Transverse colon (tissue), 4 donors: Measurements from ENCODE around the gene ALPP. TPM values are rescaled to one million over a fixed set of nuclear protein-coding genes. Genes with fewer than 3 reads are reported as not detected.
"Not testable (repeated sequence)": the region's sequence is repeated elsewhere in the genome, so short reads cannot be mapped to it uniquely, and the experiment has no call there.

Source experiments
- DNase-seq: peaks from one replicate; pipeline ENCODE4 v3.0.0-alpha.2; 2019
- H3K27ac ChIP-seq, 4 donors: fragments of 200-600 bp; sonication (generic); 2 replicates each; pipeline ENCODE4 v1.5.1; 2016 to 2018; ENCODE audit warnings: inconsistent platforms in 4 of 4
- H3K27me3 ChIP-seq: fragments of 200-600 bp; sonication (generic); 2 replicates; pipeline ENCODE4 v1.5.1; 2017; ENCODE audit warnings: inconsistent platforms
- H3K36me3 ChIP-seq, 4 donors: fragments of 200-600 bp; sonication (generic); 2 replicates each; pipeline ENCODE4 v1.5.1; 2017 to 2019; ENCODE audit warnings: inconsistent platforms in 4 of 4
- H3K4me1 ChIP-seq, 4 donors: fragments of 200-600 bp; sonication (generic); 2 replicates each; pipeline ENCODE4 v1.5.1; 2017 to 2020; ENCODE audit warnings: inconsistent platforms in 4 of 4
- H3K4me3 ChIP-seq, 4 donors: fragments of 200-600 bp; sonication (generic); 1 replicate in 1 of 4; 2 replicates in 3 of 4; pipeline versions ENCODE4 v1.5.1 to v1.6.1; 2017 to 2019; ENCODE audit warnings: inconsistent platforms in 4 of 4
- H3K9me3 ChIP-seq, 2 donors: fragments of 200-600 bp; sonication (generic); 2 replicates each; pipeline ENCODE4 v1.5.1; 2017 to 2019; ENCODE audit warnings: inconsistent platforms in 2 of 2
- CTCF ChIP-seq, 5 experiments: fragments of 200-600 bp in 3 of 5; fragments of 450-650 bp in 2 of 5; sonication (generic) in 3 of 5; IDR thresholded peaks; 1 replicate in 2 of 5; 2 replicates in 3 of 5; pipeline ENCODE4 v1.5.1; 2016 to 2017; ENCODE audit warnings: antibody characterized with exemption in 5 of 5, inconsistent platforms in 3 of 5, mild to moderate bottlenecking in 2 of 5, moderate library complexity in 1 of 5
- EP300 ChIP-seq: sonication (generic); formaldehyde crosslinking; IDR thresholded peaks from one replicate; pipeline ENCODE4 v1.6.1; 2017; ENCODE audit warnings: antibody characterized with exemption, low read depth
- POLR2A ChIP-seq: fragments of 450-650 bp; IDR thresholded peaks from one replicate; pipeline ENCODE4 v1.6.1; 2016; ENCODE audit warnings: antibody characterized with exemption, mild to moderate bottlenecking, moderate library complexity
- POLR2AphosphoS5 ChIP-seq, 3 donors: sonication (generic); formaldehyde crosslinking; IDR thresholded peaks; one replicate each; pipeline ENCODE4 v1.6.1; 2016; ENCODE audit warnings: antibody characterized with exemption in 3 of 3
- WGBS, 2 donors: methylation state at CpG; one replicate each; pipeline ENCODE4 v1.1.5; 2018; ENCODE audit warnings: low coverage in 1 of 2; 5-methylcytosine and 5-hydroxymethylcytosine counted together
- in situ Hi-C, 4 donors: fragments of 200-750 bp; cut with MboI; loops; one replicate each; pipeline versions ENCODE4 v1.15.0 to v1.15.1; 2017; ENCODE audit warnings: low sequenced_read_pairs in 3 of 4, low pct_ligation_motif_present in 1 of 4, low pct_unique_long_range_greater_than_20kb in 1 of 4
- intact Hi-C: fragments of 100-400 bp; cut with DNase I; formaldehyde crosslinking; loops from one replicate; pipeline ENCODE4 v1.15.1; 2023; ENCODE audit warnings: low total_unique reads
- total RNA-seq, 4 donors: library from RNA; depleted of rRNA; stranded (reverse); fragments of >200 nt; gene quantifications; one replicate each; pipeline ENCODE4 v1.1.0, GENCODE V29; 2016

Gene ALPP
- total RNA-seq, 4 donors from 2014 or later, result not detected

GRCh38 chr2:232332940-232333259, 45.7 kb upstream of the ALPP start:
- no peaks in the 10 kb centered on the region for H3K36me3 ChIP-seq
- no peaks in the 10 kb centered on the region for H3K9me3 ChIP-seq
- no peaks in the 10 kb centered on the region for H3K4me1 ChIP-seq
- H3K27ac ChIP-seq, result no peak overlapping the region
- no peak overlapping the region for H3K4me3 ChIP-seq
- 87 to 89% methylated on average over 5 to 7 of the region's 10 CpGs for WGBS, 2 donors
- TF ChIP-seq EP300 (no peak), POLR2AphosphoS5 (IDR thresholded peaks at IDR 0.05) (no peak), POLR2A (no peak), CTCF (IDR thresholded peaks at IDR 0.05) (no peak)
- in situ Hi-C loops, result no loop called here
- no peak for DNase-seq
- H3K27me3 ChIP-seq, result no peaks in the 10 kb centered on the region
- intact Hi-C loops, result no loop called here

GRCh38 chr2:232333361-232334135, 45.0 kb upstream of the ALPP start:
- in situ Hi-C loops (no loop called here), intact Hi-C loops (no loop called here)
- no peaks in the 10 kb centered on the region for H3K9me3 ChIP-seq
- no peak for TF ChIP-seq EP300
- peak in 1 of 5 experiments; percentile 11 for TF ChIP-seq CTCF (IDR thresholded peaks at IDR 0.05)
- WGBS, 2 donors, result 80 to 100% methylated on average over 1 to 7 of the region's 28 CpGs
- no peaks in the 10 kb centered on the region for H3K4me1 ChIP-seq
- H3K27ac ChIP-seq, result no peak overlapping the region
- no peaks in the 10 kb centered on the region for H3K36me3 ChIP-seq
- no peaks in the 10 kb centered on the region for H3K27me3 ChIP-seq
- H3K4me3 ChIP-seq, result no peak overlapping the region
- peak; percentile 5 for DNase-seq

- H3K4me3 ChIP-seq, intact Hi-C loops, DNase-seq, H3K9me3 ChIP-seq, H3K36me3 ChIP-seq, H3K4me1 ChIP-seq, in situ Hi-C loops, H3K27me3 ChIP-seq, H3K27ac ChIP-seq: not testable (repeated sequence)
- WGBS, 2 donors, result 97% methylated on average over 19 of the region's 33 CpGs; no CpG with 5 or more reads in 1 of the 2 donors
Measured at GRCh38 chr2:232334136-232334884, 44.2 kb upstream of the ALPP start.

GRCh38 chr2:232334885-232335205, 43.7 kb upstream of the ALPP start:
- H3K4me1 ChIP-seq, intact Hi-C loops, H3K27ac ChIP-seq, H3K4me3 ChIP-seq, H3K36me3 ChIP-seq, H3K27me3 ChIP-seq, DNase-seq, H3K9me3 ChIP-seq, in situ Hi-C loops: not testable (repeated sequence)
- no CpG with 5 or more reads among the region's 6 CpGs for WGBS, 2 donors

GRCh38 chr2:232335206-232335858, 43.2 kb upstream of the ALPP start:
- H3K4me1 ChIP-seq, intact Hi-C loops, in situ Hi-C loops, H3K4me3 ChIP-seq, DNase-seq, H3K27me3 ChIP-seq, H3K36me3 ChIP-seq, H3K9me3 ChIP-seq, H3K27ac ChIP-seq: not testable (repeated sequence)
- TF ChIP-seq CTCF (IDR thresholded peaks at IDR 0.05), result peak; percentile 42 to 65 (median 59)
- 67% methylated on average over 8 of the region's 15 CpGs; no CpG with 5 or more reads in 1 of the 2 donors for WGBS, 2 donors
